Spleen (tissue), 7 donors: Measurements from ENCODE around the gene RHOF.

Experiments used
- POLR2A ChIP-seq, 3 donors: fragments of 450-650 bp; IDR thresholded peaks; one replicate each; pipeline ENCODE4 v1.5.1; 2017; ENCODE audit warnings: antibody characterized with exemption in 3 of 3, mild to moderate bottlenecking in 1 of 3
- TF ChIP-seq, protein P1 (sequence below), 11 experiments: fragments of 200-600 bp in 7 of 11; fragments of 450-650 bp in 4 of 11; sonication (generic) in 4 of 11; IDR thresholded peaks in 8 of 11; conservative IDR thresholded peaks in 3 of 11; 1 replicate in 7 of 11; 2 replicates in 4 of 11; pipeline versions ENCODE4 v1.4.0 to v1.8.0; 2016 to 2021; ENCODE audit warnings: antibody characterized with exemption in 11 of 11, inconsistent platforms in 4 of 11, mild to moderate bottlenecking in 1 of 11
- donor health status: DM: no; HTN: no; CAD: no; lungs with moderate emphysema.
- donor health status: DM: no; HTN: no; CAD: no.
- donor health status: DM: no; HTN: no; CAD: no.

DNA sequence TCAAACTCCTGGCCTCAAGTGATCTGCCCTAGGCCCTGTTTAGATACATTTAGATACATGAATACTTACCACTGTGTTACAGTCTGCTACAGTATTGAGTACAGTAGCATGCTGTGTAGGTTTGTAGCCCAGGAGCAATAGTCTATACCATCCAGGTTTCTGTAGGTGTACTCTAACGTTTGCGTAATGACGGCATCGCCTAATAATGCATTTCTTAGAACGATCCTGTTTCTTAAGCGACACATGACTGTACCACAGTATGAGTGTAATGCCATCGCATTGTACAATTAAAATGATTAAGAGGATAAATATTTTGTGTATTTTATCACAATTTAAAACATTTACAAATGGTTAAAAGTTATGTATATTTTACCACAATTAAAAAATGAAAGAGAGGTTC, 62.0 kb downstream of the RHOF start:
- TF ChIP-seq, protein P1, sequence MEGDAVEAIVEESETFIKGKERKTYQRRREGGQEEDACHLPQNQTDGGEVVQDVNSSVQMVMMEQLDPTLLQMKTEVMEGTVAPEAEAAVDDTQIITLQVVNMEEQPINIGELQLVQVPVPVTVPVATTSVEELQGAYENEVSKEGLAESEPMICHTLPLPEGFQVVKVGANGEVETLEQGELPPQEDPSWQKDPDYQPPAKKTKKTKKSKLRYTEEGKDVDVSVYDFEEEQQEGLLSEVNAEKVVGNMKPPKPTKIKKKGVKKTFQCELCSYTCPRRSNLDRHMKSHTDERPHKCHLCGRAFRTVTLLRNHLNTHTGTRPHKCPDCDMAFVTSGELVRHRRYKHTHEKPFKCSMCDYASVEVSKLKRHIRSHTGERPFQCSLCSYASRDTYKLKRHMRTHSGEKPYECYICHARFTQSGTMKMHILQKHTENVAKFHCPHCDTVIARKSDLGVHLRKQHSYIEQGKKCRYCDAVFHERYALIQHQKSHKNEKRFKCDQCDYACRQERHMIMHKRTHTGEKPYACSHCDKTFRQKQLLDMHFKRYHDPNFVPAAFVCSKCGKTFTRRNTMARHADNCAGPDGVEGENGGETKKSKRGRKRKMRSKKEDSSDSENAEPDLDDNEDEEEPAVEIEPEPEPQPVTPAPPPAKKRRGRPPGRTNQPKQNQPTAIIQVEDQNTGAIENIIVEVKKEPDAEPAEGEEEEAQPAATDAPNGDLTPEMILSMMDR (IDR thresholded peaks at IDR 0.05 in 8 of 11, conservative IDR thresholded peaks at IDR 0.05 in 3 of 11): no peak
- no peak for TF ChIP-seq POLR2A (IDR thresholded peaks at IDR 0.05)
